BE2C (cell line): ENCODE measurements around the gene MEGF11.

Experiments
- DNase-seq: peaks from one replicate; pipeline ENCODE4 v3.0.0-alpha.2; 2020
- H3K27me3 ChIP-seq: fragments of 250-450 bp; sonication (Bioruptor Pico); 2 replicates; pipeline ENCODE4 v1.5.1; 2020; ENCODE audit warnings: mild to moderate bottlenecking
- H3K36me3 ChIP-seq: fragments of 250-450 bp; sonication (Bioruptor Pico); 2 replicates; pipeline ENCODE4 v1.5.1; 2020; ENCODE audit warnings: mild to moderate bottlenecking
- H3K4me1 ChIP-seq: fragments of 250-450 bp; sonication (Bioruptor Pico); 2 replicates; pipeline ENCODE4 v1.5.1; 2020
- H3K4me3 ChIP-seq: 2 replicates; pipeline ENCODE4 v1.5.1; 2011; ENCODE audit warnings: low read depth, low read length
- H3K9me3 ChIP-seq: fragments of 250-450 bp; sonication (Bioruptor Pico); 2 replicates; pipeline ENCODE4 v1.5.1; 2020
- TF ChIP-seq, protein P1 (sequence below): IDR thresholded peaks from 2 replicates; pipeline ENCODE4 v1.5.1; 2012; ENCODE audit warnings: mild to moderate bottlenecking, low read depth, low read length

Gene MEGF11

DNA sequence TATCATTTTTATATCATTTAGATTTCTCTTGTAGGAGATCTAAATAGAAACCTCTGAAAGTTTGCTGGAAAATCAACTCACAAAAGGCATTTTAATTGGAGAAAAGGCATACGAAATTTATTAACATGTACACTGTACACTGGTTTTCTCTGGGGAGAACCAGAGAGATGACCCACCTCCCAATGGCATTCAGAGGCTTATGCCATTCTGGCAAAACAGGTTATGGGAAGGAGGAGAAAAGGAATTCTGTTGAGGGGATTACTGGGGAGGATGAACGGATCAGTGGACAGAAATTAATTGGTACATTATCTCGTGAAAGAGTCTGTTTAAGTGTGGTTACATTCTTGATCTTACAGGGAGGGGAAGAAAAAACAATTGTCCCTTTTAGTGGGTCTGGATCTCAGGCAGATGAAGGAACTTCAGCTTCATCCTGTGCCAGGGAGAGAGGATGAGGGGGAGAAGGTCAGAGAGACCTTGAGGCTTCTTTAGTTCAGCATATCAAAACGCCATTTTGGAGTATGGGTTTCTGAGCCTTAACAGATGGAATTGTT lies 367.8 kb downstream of the MEGF11 start:
- Histone ChIP-seq H3K36me3 (peaks cover 45% of the 10 kb centered on the region), H3K4me3 (no peak overlapping the region), H3K9me3 (no peaks in the 10 kb centered on the region), H3K27me3 (no peaks in the 10 kb centered on the region), H3K4me1 (peaks cover 4% of the 10 kb centered on the region; the same call in 1 of the 2 replicates)
- DNase-seq, result no peak
- TF ChIP-seq, protein P1, sequence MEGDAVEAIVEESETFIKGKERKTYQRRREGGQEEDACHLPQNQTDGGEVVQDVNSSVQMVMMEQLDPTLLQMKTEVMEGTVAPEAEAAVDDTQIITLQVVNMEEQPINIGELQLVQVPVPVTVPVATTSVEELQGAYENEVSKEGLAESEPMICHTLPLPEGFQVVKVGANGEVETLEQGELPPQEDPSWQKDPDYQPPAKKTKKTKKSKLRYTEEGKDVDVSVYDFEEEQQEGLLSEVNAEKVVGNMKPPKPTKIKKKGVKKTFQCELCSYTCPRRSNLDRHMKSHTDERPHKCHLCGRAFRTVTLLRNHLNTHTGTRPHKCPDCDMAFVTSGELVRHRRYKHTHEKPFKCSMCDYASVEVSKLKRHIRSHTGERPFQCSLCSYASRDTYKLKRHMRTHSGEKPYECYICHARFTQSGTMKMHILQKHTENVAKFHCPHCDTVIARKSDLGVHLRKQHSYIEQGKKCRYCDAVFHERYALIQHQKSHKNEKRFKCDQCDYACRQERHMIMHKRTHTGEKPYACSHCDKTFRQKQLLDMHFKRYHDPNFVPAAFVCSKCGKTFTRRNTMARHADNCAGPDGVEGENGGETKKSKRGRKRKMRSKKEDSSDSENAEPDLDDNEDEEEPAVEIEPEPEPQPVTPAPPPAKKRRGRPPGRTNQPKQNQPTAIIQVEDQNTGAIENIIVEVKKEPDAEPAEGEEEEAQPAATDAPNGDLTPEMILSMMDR, result no peak

GRCh38 chr15:65884511-65884910 lies 369.0 kb downstream of the MEGF11 start:
- no peak overlapping the region for H3K4me3 ChIP-seq
- no peaks in the 10 kb centered on the region for H3K9me3 ChIP-seq
- peaks cover 4% of the 10 kb centered on the region; the same call in 1 of the 2 replicates for H3K4me1 ChIP-seq
- TF ChIP-seq, protein P1, result no peak
- no peaks in the 10 kb centered on the region for H3K27me3 ChIP-seq
- peaks cover 53% of the 10 kb centered on the region for H3K36me3 ChIP-seq
- DNase-seq, result no peak

DNA sequence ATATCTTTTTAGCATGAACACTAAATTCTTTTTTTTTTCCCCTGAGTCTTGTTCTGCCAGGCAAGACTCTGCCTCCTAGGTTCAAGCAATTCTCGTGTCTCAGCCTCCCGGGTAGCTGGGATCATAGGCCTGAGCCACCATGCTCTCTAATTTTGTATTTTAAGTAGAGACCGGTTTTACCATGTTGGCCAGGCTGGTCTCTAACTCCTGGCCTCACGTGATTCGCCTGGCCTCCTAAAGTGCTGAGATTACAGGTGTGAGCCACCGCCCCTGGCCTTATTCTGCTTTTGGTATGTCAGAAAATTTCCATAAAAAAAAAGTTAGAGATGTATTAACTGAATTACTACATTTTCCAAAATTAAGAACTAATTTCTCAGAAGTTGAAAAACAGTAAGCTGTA lies 370.0 kb downstream of the MEGF11 start:
- no peak overlapping the region for H3K4me3 ChIP-seq
- DNase-seq, result no peak
- TF ChIP-seq, protein P1, result no peak
- no peaks in the 10 kb centered on the region for H3K9me3 ChIP-seq
- H3K36me3 ChIP-seq, result peaks cover 58% of the 10 kb centered on the region
- peaks cover 4% of the 10 kb centered on the region; the same call in 1 of the 2 replicates for H3K4me1 ChIP-seq
- no peaks in the 10 kb centered on the region for H3K27me3 ChIP-seq

- Histone ChIP-seq H3K36me3 (peaks cover 59% of the 10 kb centered on the region), H3K4me3 (no peak overlapping the region), H3K27me3 (no peaks in the 10 kb centered on the region), H3K9me3 (no peaks in the 10 kb centered on the region), H3K4me1 (peaks cover 4% of the 10 kb centered on the region; the same call in 1 of the 2 replicates)
- TF ChIP-seq, protein P1, result no peak
- DNase-seq, result no peak
These were observed 371.6 kb downstream of the MEGF11 start for GRCh38 chr15:65881766-65882434.

DNA sequence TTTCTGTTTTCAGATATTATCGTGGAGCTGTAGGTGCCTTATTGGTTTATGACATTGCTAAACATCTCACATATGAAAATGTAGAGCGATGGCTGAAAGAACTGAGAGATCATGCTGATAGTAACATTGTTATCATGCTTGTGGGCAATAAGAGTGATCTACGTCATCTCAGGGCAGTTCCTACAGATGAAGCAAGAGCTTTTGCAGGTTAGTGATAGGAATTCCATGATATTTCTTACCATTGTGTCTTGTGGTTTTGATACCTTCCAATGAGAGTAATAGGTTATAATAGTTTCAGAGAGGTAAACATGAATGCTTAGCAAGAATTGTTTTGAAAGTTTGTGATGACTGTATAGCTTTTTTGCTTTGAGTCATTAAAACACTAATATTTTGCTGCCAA lies 375.8 kb downstream of the MEGF11 start:
- no peak for DNase-seq
- no peak overlapping the region for H3K4me3 ChIP-seq
- H3K9me3 ChIP-seq, result no peaks in the 10 kb centered on the region
- no peaks in the 10 kb centered on the region for H3K27me3 ChIP-seq
- TF ChIP-seq, protein P1, result no peak
- H3K4me1 ChIP-seq, result peaks cover 2% of the 10 kb centered on the region; the same call in 1 of the 2 replicates
- peaks cover 62% of the 10 kb centered on the region for H3K36me3 ChIP-seq

GRCh38 chr15:65875458-65875857 lies 378.1 kb downstream of the MEGF11 start:
- Histone ChIP-seq H3K9me3 (no peaks in the 10 kb centered on the region), H3K4me3 (no peak overlapping the region), H3K27me3 (no peaks in the 10 kb centered on the region), H3K4me1 (peaks cover 2% of the 10 kb centered on the region; the same call in 1 of the 2 replicates), H3K36me3 (peaks cover 51% of the 10 kb centered on the region)
- no peak for DNase-seq
- TF ChIP-seq, protein P1, result no peak
